K562 (cell line): ENCODE measurements around the gene DYNC1H1. TPM values are rescaled to one million over a fixed set of nuclear protein-coding genes. Genes with fewer than 3 reads are reported as not detected.

ENCODE experiments used
- DPF2 ChIP-seq: fragments of 450-650 bp; IDR thresholded peaks from 2 replicates; pipeline ENCODE4 v1.6.1; 2016
- KLF1 ChIP-seq: fragments of 450-650 bp; IDR thresholded peaks from 2 replicates; pipeline ENCODE4 v1.6.1; 2016; ENCODE audit warnings: missing genetic modification characterization, missing compliant biosample characterization
- MCM7 ChIP-seq, 2 experiments: fragments of 450-650 bp; IDR thresholded peaks; 2 replicates each; pipeline ENCODE4 v1.6.1; 2016 to 2018
- MYNN ChIP-seq, 2 experiments: sonication (generic); formaldehyde crosslinking in 1 of 2; IDR thresholded peaks; 2 replicates each; pipeline versions ENCODE4 v1.5.0 to v1.6.1; 2016 to 2020; ENCODE audit warnings: antibody characterized with exemption in 1 of 2, missing genetic modification reagents in 1 of 2
- NR0B1 ChIP-seq: fragments of 450-650 bp; IDR thresholded peaks from one replicate; pipeline ENCODE4 v1.6.1; 2018; ENCODE audit warnings: mild to moderate bottlenecking, moderate library complexity; ENCODE audit not compliant: partially characterized antibody
- PHB ChIP-seq: fragments of 250-450 bp; sonication (Bioruptor Pico); IDR thresholded peaks from 2 replicates; pipeline ENCODE4 v1.5.0; 2021
- YBX1 ChIP-seq: fragments of 450-650 bp; IDR thresholded peaks from 2 replicates; pipeline ENCODE4 v1.7.1; 2016; ENCODE audit warnings: mild to moderate bottlenecking
- ZBTB40 ChIP-seq, 2 experiments: fragments of 450-650 bp in 1 of 2; sonication (generic) in 1 of 2; formaldehyde crosslinking in 1 of 2; IDR thresholded peaks; 2 replicates each; pipeline versions ENCODE4 v1.7.1 to v1.9.0; 2016 to 2022; ENCODE audit warnings: inconsistent platforms in 1 of 2, mild to moderate bottlenecking in 1 of 2, missing genetic modification reagents in 1 of 2
- polyA plus RNA-seq, 8 experiments: library from polyadenylated mRNA; depleted of rRNA in 4 of 8; stranded (reverse) in 5 of 8; unstranded in 3 of 8; fragments of >200 nt; fragmentation: Nextera tagmentation in 2 of 8; fragmentation: Illumina TruSeq in 1 of 8; extraction: Ambion mirVana in 2 of 8; extraction: Trizol in 1 of 8; gene quantifications; 2 replicates each; pipeline versions ENCODE4 v1.2.1 to v1.2.3, GENCODE V29; 2011 to 2014; ENCODE audit warnings: inconsistent platforms in 1 of 8, missing spikeins in 1 of 8
- total RNA-seq, 7 experiments: library from RNA; depleted of rRNA in 6 of 7; stranded (reverse); fragments of >200 nt in 6 of 7; fragmentation: Illumina TruSeq in 2 of 7; extraction: Trizol in 2 of 7; gene quantifications; 2 replicates each; pipeline versions ENCODE4 v1.2.1 to v1.2.3, GENCODE V29; 2011 to 2021; ENCODE audit warnings: low replicate concordance in 1 of 7
- TF ChIP-seq, protein P1 (sequence below): fragments of 250-450 bp; sonication (Bioruptor Pico); IDR thresholded peaks from 2 replicates; pipeline ENCODE4 v1.4.0; 2020; ENCODE audit warnings: mild to moderate bottlenecking, moderate library complexity
- TF ChIP-seq, protein P2 (sequence below): sonication (generic); formaldehyde crosslinking; IDR thresholded peaks from 2 replicates; pipeline ENCODE4 v1.8.1; 2023; ENCODE audit warnings: mild to moderate bottlenecking, missing genetic modification reagents

DYNC1H1 gene
- total and polyA plus RNA-seq, 9 of the 15 experiments (the other 6 are each of a cell fraction or from before 2014, with no cell fraction given): 31.9 to 335 (median 115) TPM

- TF ChIP-seq ZBTB40 (IDR thresholded peaks at IDR 0.05): no peak
- no peak for TF ChIP-seq ZBTB40 (CRISPR knock-in tag; IDR thresholded peaks at IDR 0.05)
- no peak for TF ChIP-seq MCM7 (IDR thresholded peaks at IDR 0.05)
- no peak for TF ChIP-seq KLF1
- TF ChIP-seq PHB (CRISPR knock-in tag): no peak
- no peak for TF ChIP-seq DPF2
- TF ChIP-seq, protein P1, sequence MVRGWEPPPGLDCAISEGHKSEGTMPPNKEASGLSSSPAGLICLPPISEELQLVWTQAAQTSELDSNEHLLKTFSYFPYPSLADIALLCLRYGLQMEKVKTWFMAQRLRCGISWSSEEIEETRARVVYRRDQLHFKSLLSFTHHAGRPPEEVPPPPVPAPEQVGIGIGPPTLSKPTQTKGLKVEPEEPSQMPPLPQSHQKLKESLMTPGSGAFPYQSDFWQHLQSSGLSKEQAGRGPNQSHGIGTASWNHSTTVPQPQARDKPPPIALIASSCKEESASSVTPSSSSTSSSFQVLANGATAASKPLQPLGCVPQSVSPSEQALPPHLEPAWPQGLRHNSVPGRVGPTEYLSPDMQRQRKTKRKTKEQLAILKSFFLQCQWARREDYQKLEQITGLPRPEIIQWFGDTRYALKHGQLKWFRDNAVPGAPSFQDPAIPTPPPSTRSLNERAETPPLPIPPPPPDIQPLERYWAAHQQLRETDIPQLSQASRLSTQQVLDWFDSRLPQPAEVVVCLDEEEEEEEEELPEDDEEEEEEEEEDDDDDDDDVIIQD: no peak
- TF ChIP-seq, protein P2, sequence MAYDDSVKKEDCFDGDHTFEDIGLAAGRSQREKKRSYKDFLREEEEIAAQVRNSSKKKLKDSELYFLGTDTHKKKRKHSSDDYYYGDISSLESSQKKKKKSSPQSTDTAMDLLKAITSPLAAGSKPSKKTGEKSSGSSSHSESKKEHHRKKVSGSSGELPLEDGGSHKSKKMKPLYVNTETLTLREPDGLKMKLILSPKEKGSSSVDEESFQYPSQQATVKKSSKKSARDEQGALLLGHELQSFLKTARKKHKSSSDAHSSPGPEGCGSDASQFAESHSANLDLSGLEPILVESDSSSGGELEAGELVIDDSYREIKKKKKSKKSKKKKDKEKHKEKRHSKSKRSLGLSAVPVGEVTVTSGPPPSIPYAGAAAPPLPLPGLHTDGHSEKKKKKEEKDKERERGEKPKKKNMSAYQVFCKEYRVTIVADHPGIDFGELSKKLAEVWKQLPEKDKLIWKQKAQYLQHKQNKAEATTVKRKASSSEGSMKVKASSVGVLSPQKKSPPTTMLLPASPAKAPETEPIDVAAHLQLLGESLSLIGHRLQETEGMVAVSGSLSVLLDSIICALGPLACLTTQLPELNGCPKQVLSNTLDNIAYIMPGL: no peak
- TF ChIP-seq NR0B1: no peak
- TF ChIP-seq YBX1: no peak
- no peak for TF ChIP-seq MYNN (IDR thresholded peaks at IDR 0.05)
- TF ChIP-seq MYNN (CRISPR knock-in tag; IDR thresholded peaks at IDR 0.05): no peak
Observed at GRCh38 chr14:102035914-102036313, 71.5 kb downstream of the DYNC1H1 start (continued).
